ENCODE data around the gene MTPN.

MTPN gene

GRCh38 chr7:135899458-135900064 lies 77.6 kb downstream of the MTPN start:
- no peak for DNase-seq (ENCODE audit: low spot score)

GRCh38 chr7:135898226-135898625 lies 78.9 kb downstream of the MTPN start:
- no peak for TF ChIP-seq CTCF (IDR thresholded peaks at IDR 0.05)
- no peak overlapping the region for H3K27ac ChIP-seq
- no peak for DNase-seq (ENCODE audit: low spot score)
- no peak overlapping the region for H3K4me3 ChIP-seq

More at GRCh38 chr7:135899458-135900064, 77.6 kb downstream of the MTPN start:
- Histone ChIP-seq H3K27ac (no peak overlapping the region), H3K4me3 (no peak overlapping the region)
- no peak for TF ChIP-seq CTCF (IDR thresholded peaks at IDR 0.05)

GRCh38 chr7:135894816-135895215 lies 82.3 kb downstream of the MTPN start:
- Histone ChIP-seq H3K4me3 (no peak overlapping the region), H3K27ac (no peak overlapping the region)
- no peak for TF ChIP-seq CTCF (IDR thresholded peaks at IDR 0.05)
- DNase-seq (ENCODE audit: low spot score) = no peak

DNA sequence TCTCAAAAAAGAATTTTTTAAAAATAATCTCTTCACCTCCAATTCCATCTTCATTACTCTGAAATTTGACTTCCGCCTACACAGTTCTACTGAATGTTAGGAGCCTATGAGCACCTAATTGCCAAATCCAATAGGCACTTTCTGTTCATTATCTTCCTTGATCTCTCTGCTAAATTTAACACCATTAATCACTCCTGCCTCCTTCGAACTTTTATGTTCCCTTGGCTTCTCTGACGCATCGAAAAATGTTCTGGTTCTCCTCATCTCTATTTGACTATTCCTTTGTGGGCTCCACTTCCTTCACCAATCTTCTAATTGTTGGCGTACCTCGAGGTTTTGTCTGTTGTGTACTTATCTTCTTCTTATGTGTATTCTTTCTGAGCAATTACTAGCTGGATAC lies 87.3 kb downstream of the MTPN start:
- no peak for TF ChIP-seq CTCF (IDR thresholded peaks at IDR 0.05)
- no peak overlapping the region for H3K27ac ChIP-seq
- no peak overlapping the region for H3K4me3 ChIP-seq
- DNase-seq (ENCODE audit: low spot score) = no peak

- H3K4me3 ChIP-seq = no peak overlapping the region
- no peak for TF ChIP-seq CTCF (IDR thresholded peaks at IDR 0.05)
- H3K27ac ChIP-seq = no peak overlapping the region
- DNase-seq (ENCODE audit: low spot score) = no peak
These were observed 88.4 kb downstream of the MTPN start for GRCh38 chr7:135888740-135889139.

DNA sequence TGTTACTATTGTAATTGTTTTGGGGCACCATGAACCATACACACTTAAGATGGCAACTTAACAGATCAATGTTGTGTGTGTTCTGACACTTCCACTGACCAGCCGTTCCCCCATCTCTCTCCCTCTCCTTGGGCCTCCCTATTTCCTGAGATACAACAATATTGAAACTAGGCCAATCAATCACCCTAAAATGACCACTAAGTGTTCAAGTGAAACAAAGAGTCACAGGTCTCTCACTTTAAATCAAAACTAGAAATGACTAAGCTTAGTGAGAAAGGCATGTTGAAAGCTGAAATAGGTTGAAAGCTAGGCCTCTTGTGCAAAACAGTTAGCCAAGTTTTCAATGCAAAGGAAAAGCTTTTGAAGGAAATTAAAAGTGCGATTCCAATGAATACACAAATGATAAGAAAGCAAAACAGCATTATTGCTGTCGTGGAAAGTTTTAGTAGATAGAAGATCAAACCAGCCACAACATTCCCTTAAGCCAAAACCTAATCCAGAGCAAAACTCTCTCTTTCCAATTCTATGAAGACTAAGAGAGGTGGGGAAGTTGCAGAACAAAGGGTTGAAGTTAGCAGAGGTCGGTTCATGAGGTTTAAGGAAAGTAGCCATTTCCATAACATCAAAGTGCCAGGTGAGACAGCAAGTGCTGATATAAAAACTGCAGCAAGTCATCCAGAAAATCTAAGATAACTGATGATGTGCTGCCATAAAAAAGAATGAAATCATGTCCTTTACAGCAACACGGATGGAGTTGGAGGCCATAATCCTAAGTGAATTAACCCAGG lies 90.6 kb downstream of the MTPN start:
- Histone ChIP-seq H3K27ac (no peak overlapping the region), H3K4me3 (no peak overlapping the region)
- TF ChIP-seq CTCF (IDR thresholded peaks at IDR 0.05) = no peak
- DNase-seq (ENCODE audit: low spot score) = no peak

All from coronary artery (tissue), 2 donors.